Adipocyte (in vitro differentiated cells): Measurements from ENCODE around the gene SRGN.
A peak's percentile ranks its signal among the peaks of the same experiment; 100 is the strongest.

ENCODE experiments used
- DNase-seq: peaks from one replicate; pipeline ENCODE4 v3.0.0-alpha.2; 2015; ENCODE audit warnings: low read depth
- H3K27me3 ChIP-seq: replicated peaks from 2 replicates; pipeline ENCODE4 v1.7.0; 2013; ENCODE audit warnings: mild to moderate bottlenecking, low read length, moderate library complexity; ENCODE audit not compliant: control insufficient read depth, insufficient read depth
- H3K36me3 ChIP-seq: 2 replicates; pipeline ENCODE4 v1.7.0; 2013; ENCODE audit warnings: low read length, mild to moderate bottlenecking, moderate library complexity; ENCODE audit not compliant: control insufficient read depth, insufficient read depth, severe bottlenecking
- H3K4me1 ChIP-seq: 2 replicates; pipeline ENCODE4 v1.7.0; 2013; ENCODE audit warnings: mild to moderate bottlenecking, low read length, moderate library complexity; ENCODE audit not compliant: control insufficient read depth, insufficient read depth
- H3K4me3 ChIP-seq: 2 replicates; pipeline ENCODE4 v1.7.0; 2013; ENCODE audit warnings: mild to moderate bottlenecking, low read length, moderate library complexity
- H3K9ac ChIP-seq: 2 replicates; pipeline ENCODE4 v1.7.0; 2013; ENCODE audit warnings: mild to moderate bottlenecking, low read length, moderate library complexity
- H3K9me3 ChIP-seq: 2 replicates; pipeline ENCODE4 v1.7.0; 2013; ENCODE audit warnings: mild to moderate bottlenecking, low read length, moderate library complexity; ENCODE audit not compliant: control insufficient read depth

SRGN gene

GRCh38 chr10:69062901-69063300, 25.0 kb upstream of the SRGN start:
- H3K36me3 ChIP-seq: no peaks in the 10 kb centered on the region
- H3K9ac ChIP-seq: no peak overlapping the region
- DNase-seq: no peak
- H3K4me3 ChIP-seq: no peak overlapping the region
- H3K27me3 ChIP-seq: no peaks in the 10 kb centered on the region
- H3K9me3 ChIP-seq: no peaks in the 10 kb centered on the region
- H3K4me1 ChIP-seq: peaks cover 43% of the 10 kb centered on the region

- H3K27me3 ChIP-seq: no peaks in the 10 kb centered on the region
- no peaks in the 10 kb centered on the region for H3K9me3 ChIP-seq
- no peak for DNase-seq
- H3K36me3 ChIP-seq: no peaks in the 10 kb centered on the region
- H3K4me3 ChIP-seq: no peak overlapping the region
- no peak overlapping the region for H3K9ac ChIP-seq
- peaks cover 49% of the 10 kb centered on the region for H3K4me1 ChIP-seq
These were observed 23.1 kb upstream of the SRGN start for GRCh38 chr10:69064762-69065328.

- H3K27me3 ChIP-seq: no peaks in the 10 kb centered on the region
- H3K9ac ChIP-seq: no peak overlapping the region
- H3K9me3 ChIP-seq: no peaks in the 10 kb centered on the region
- H3K4me3 ChIP-seq: no peak overlapping the region
- H3K36me3 ChIP-seq: no peaks in the 10 kb centered on the region
- peaks cover 48% of the 10 kb centered on the region for H3K4me1 ChIP-seq
- peak; percentile 45 for DNase-seq
These were observed 22.2 kb upstream of the SRGN start for GRCh38 chr10:69065406-69066361.

- no peak overlapping the region for H3K9ac ChIP-seq
- no peak for DNase-seq
These were observed 20.7 kb upstream of the SRGN start for GRCh38 chr10:69067189-69067588.

GRCh38 chr10:69068549-69068948, 19.4 kb upstream of the SRGN start:
- DNase-seq: no peak
- no peaks in the 10 kb centered on the region for H3K27me3 ChIP-seq
- no peak overlapping the region for H3K9ac ChIP-seq
- H3K4me1 ChIP-seq: peaks cover 28% of the 10 kb centered on the region
- no peaks in the 10 kb centered on the region for H3K9me3 ChIP-seq
- H3K36me3 ChIP-seq: no peaks in the 10 kb centered on the region
- no peak overlapping the region for H3K4me3 ChIP-seq

More at GRCh38 chr10:69067189-69067588, 20.7 kb upstream of the SRGN start:
- H3K27me3 ChIP-seq: no peaks in the 10 kb centered on the region
- no peaks in the 10 kb centered on the region for H3K9me3 ChIP-seq
- no peak overlapping the region for H3K4me3 ChIP-seq
- H3K4me1 ChIP-seq: peaks cover 35% of the 10 kb centered on the region
- no peaks in the 10 kb centered on the region for H3K36me3 ChIP-seq

- Histone ChIP-seq H3K9me3 (no peaks in the 10 kb centered on the region), H3K9ac (no peak overlapping the region), H3K4me3 (no peak overlapping the region), H3K36me3 (no peaks in the 10 kb centered on the region), H3K27me3 (no peaks in the 10 kb centered on the region), H3K4me1 (peaks cover 28% of the 10 kb centered on the region)
- DNase-seq: no peak
These were observed 18.5 kb upstream of the SRGN start for GRCh38 chr10:69069090-69070042.

- H3K9ac ChIP-seq: no peak overlapping the region
- DNase-seq: no peak
- H3K9me3 ChIP-seq: no peaks in the 10 kb centered on the region
- H3K36me3 ChIP-seq: no peaks in the 10 kb centered on the region
- no peaks in the 10 kb centered on the region for H3K27me3 ChIP-seq
- H3K4me1 ChIP-seq: peaks cover 16% of the 10 kb centered on the region
- H3K4me3 ChIP-seq: no peak overlapping the region
These were observed 17.0 kb upstream of the SRGN start for GRCh38 chr10:69070951-69071350.

- Histone ChIP-seq H3K9me3 (no peaks in the 10 kb centered on the region), H3K27me3 (no peaks in the 10 kb centered on the region), H3K4me3 (no peak overlapping the region), H3K36me3 (no peaks in the 10 kb centered on the region), H3K9ac (no peak overlapping the region), H3K4me1 (peaks cover 12% of the 10 kb centered on the region)
- DNase-seq: no peak
These were observed 16.3 kb upstream of the SRGN start for GRCh38 chr10:69071610-69072009.

- Histone ChIP-seq H3K9ac (no peak overlapping the region), H3K27me3 (no peaks in the 10 kb centered on the region), H3K36me3 (no peaks in the 10 kb centered on the region), H3K4me3 (no peak overlapping the region), H3K4me1 (peaks cover 12% of the 10 kb centered on the region), H3K9me3 (no peaks in the 10 kb centered on the region)
- DNase-seq: no peak
These were observed 14.9 kb upstream of the SRGN start for GRCh38 chr10:69073026-69073425.

- no peaks in the 10 kb centered on the region for H3K36me3 ChIP-seq
- H3K4me1 ChIP-seq: peaks cover 7% of the 10 kb centered on the region
- no peak overlapping the region for H3K9ac ChIP-seq
- no peak overlapping the region for H3K4me3 ChIP-seq
- no peak for DNase-seq
- H3K9me3 ChIP-seq: no peaks in the 10 kb centered on the region
- no peaks in the 10 kb centered on the region for H3K27me3 ChIP-seq
These were observed 14.1 kb upstream of the SRGN start for GRCh38 chr10:69073736-69074364.
